MCF 10A (cell line): Measurements from ENCODE around the gene RERE. TPM values are rescaled to one million over a fixed set of nuclear protein-coding genes. Genes with fewer than 3 reads are reported as not detected.

Source experiments
- BruUV-seq: library from RNA; stranded (reverse); fragments of 400-500 nt; replicated peaks from 2 replicates; lab custom pipeline; 2021; lab: Mats Ljungman, UMichigan
- CTCF ChIA-PET: fragments of 300-600 bp; sonication (Branson Sonifier 250); formaldehyde crosslinking; extraction: SDS; loops from one replicate; lab custom pipeline; 2021; ENCODE audit warnings: antibody characterized with exemption, inconsistent platforms; lab: Yijun Ruan, JAX
- POLR2A ChIA-PET: fragments of 300-600, 350-650 bp; sonication (Branson Sonifier 250); formaldehyde crosslinking; extraction: SDS; loops from one replicate; lab custom pipeline; 2020; ENCODE audit warnings: antibody characterized with exemption, inconsistent platforms; lab: Yijun Ruan, JAX
- DNase-seq: peaks from one replicate; pipeline ENCODE4 v3.0.0-alpha.2; 2018; ENCODE audit not compliant: unreplicated experiment
- H3K27ac Mint-ChIP-seq: one replicate; pipeline ENCODE4 v1.8.0; 2022; ENCODE audit warnings: mild to moderate bottlenecking, low read depth, mixed read lengths; ENCODE audit not compliant: unreplicated experiment
- H3K27me3 Mint-ChIP-seq: one replicate; pipeline ENCODE4 v1.8.0; 2022; ENCODE audit warnings: mixed read lengths; ENCODE audit not compliant: insufficient read depth, unreplicated experiment
- H3K36me3 Mint-ChIP-seq: one replicate; pipeline ENCODE4 v1.8.0; 2022; ENCODE audit warnings: mild to moderate bottlenecking, moderate library complexity, mixed read lengths; ENCODE audit not compliant: insufficient read depth, unreplicated experiment
- H3K4me1 Mint-ChIP-seq: one replicate; pipeline ENCODE4 v1.8.0; 2022; ENCODE audit warnings: mixed read lengths; ENCODE audit not compliant: insufficient read depth, unreplicated experiment
- H3K4me3 Mint-ChIP-seq: one replicate; pipeline ENCODE4 v1.8.0; 2022; ENCODE audit warnings: mild to moderate bottlenecking, moderate library complexity, mixed read lengths; ENCODE audit not compliant: unreplicated experiment
- H3K9me3 Mint-ChIP-seq: one replicate; pipeline ENCODE4 v1.8.0; 2022; ENCODE audit warnings: mixed read lengths; ENCODE audit not compliant: unreplicated experiment
- intact Hi-C: fragments of 100-400 bp; cut with micrococcal nuclease; formaldehyde crosslinking; loops from 2 replicates; pipeline ENCODE4 v1.14.1; 2022
- total RNA-seq: library from RNA; stranded (reverse); gene quantifications from 2 replicates; pipeline ENCODE4 v1.2.3, GENCODE V29; 2022
- TF ChIP-seq, protein P1 (sequence below): fragments of 200-600 bp; IDR thresholded peaks from one replicate; pipeline ENCODE4 v1.8.0; 2022; ENCODE audit warnings: antibody characterized with exemption, mild to moderate bottlenecking; ENCODE audit not compliant: unreplicated experiment

The RERE gene
- total RNA-seq, 1 experiment from 2014 or later = 48.4 TPM

DNA sequence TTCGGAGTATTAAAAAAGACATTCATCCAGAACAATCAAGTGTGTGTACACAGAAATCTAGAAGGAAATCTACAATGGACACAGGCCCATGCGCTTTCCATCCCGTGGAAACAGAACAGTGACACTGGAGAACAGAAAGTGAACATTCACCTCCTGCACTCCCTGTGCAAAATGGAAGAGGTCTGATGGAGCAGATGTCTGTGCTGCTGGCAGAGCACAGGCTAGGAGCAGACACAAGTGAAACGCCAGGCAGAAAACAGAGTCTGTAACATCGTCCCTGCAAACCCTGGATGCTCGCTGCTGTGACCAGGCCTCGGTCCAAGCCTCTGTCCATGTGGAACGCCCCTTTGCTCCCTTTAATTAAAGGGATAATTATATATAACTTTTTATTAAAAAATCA is 463.4 kb downstream of the RERE start:
- Mint-ChIP-seq H3K36me3 (peaks cover 73% of the 10 kb centered on the region), H3K27me3 (no peaks in the 10 kb centered on the region), H3K9me3 (no peaks in the 10 kb centered on the region), H3K4me1 (peaks cover 7% of the 10 kb centered on the region), H3K4me3 (no peak overlapping the region), H3K27ac (no peak overlapping the region)
- no peak for DNase-seq
- TF ChIP-seq, protein P1, sequence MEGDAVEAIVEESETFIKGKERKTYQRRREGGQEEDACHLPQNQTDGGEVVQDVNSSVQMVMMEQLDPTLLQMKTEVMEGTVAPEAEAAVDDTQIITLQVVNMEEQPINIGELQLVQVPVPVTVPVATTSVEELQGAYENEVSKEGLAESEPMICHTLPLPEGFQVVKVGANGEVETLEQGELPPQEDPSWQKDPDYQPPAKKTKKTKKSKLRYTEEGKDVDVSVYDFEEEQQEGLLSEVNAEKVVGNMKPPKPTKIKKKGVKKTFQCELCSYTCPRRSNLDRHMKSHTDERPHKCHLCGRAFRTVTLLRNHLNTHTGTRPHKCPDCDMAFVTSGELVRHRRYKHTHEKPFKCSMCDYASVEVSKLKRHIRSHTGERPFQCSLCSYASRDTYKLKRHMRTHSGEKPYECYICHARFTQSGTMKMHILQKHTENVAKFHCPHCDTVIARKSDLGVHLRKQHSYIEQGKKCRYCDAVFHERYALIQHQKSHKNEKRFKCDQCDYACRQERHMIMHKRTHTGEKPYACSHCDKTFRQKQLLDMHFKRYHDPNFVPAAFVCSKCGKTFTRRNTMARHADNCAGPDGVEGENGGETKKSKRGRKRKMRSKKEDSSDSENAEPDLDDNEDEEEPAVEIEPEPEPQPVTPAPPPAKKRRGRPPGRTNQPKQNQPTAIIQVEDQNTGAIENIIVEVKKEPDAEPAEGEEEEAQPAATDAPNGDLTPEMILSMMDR = no peak
- ChIA-PET POLR2A (no interaction called here), CTCF (interaction anchor here (0.6 kb wide), 1 partner anchor 76 kb away, joined by 3 read pairs; no protein-coding TSS in a partner anchor)
- no TSS peak for BruUV-seq
- intact Hi-C loops = no loop called here

GRCh38 chr1:8352886-8353785 is 464.3 kb downstream of the RERE start:
- no peak overlapping the region for H3K27ac Mint-ChIP-seq
- CTCF ChIA-PET = interaction anchor here (0.6 to 1.2 kb wide), 4 partner anchors 10 to 373 kb away, joined by 3 to 4 read pairs (median 3); no protein-coding TSS in a partner anchor
- BruUV-seq = no TSS peak
- H3K9me3 Mint-ChIP-seq = no peaks in the 10 kb centered on the region
- H3K4me1 Mint-ChIP-seq = peaks cover 16% of the 10 kb centered on the region
- no peak for DNase-seq
- no peaks in the 10 kb centered on the region for H3K27me3 Mint-ChIP-seq
- POLR2A ChIA-PET = interaction anchor here (0.5 kb wide), 1 partner anchor 231 kb away, joined by 4 read pairs; no protein-coding TSS in a partner anchor
- no peak overlapping the region for H3K4me3 Mint-ChIP-seq
- intact Hi-C loops = no loop called here
- TF ChIP-seq, protein P1 = no peak
- H3K36me3 Mint-ChIP-seq = peaks cover 64% of the 10 kb centered on the region

- H3K4me1 Mint-ChIP-seq = peaks cover 16% of the 10 kb centered on the region
- H3K27me3 Mint-ChIP-seq = no peaks in the 10 kb centered on the region
- no peak overlapping the region for H3K27ac Mint-ChIP-seq
- no peaks in the 10 kb centered on the region for H3K9me3 Mint-ChIP-seq
- TF ChIP-seq, protein P1 = no peak
- TSS peak; percentile 26 for BruUV-seq
- POLR2A ChIA-PET = interaction anchor here (0.5 kb wide), 1 partner anchor 231 kb away, joined by 4 read pairs; no protein-coding TSS in a partner anchor
- no peak for DNase-seq
- H3K36me3 Mint-ChIP-seq = peaks cover 59% of the 10 kb centered on the region
- CTCF ChIA-PET = interaction anchor here (0.6 to 1.2 kb wide), 5 partner anchors 9 to 374 kb away, joined by 3 to 4 read pairs (median 3); no protein-coding TSS in a partner anchor
- no peak overlapping the region for H3K4me3 Mint-ChIP-seq
- intact Hi-C loops = no loop called here
Observed at GRCh38 chr1:8352471-8352845, 465.0 kb downstream of the RERE start.
